SK-N-SH (cell line): ENCODE results near the gene PYCR2. TPM values are rescaled to one million over a fixed set of nuclear protein-coding genes. Genes with fewer than 3 reads are reported as not detected.
"Not testable (repeated sequence)": the region's sequence is repeated elsewhere in the genome, so short reads cannot be mapped to it uniquely, and the experiment has no call there.

ENCODE experiments used
- CTCF ChIA-PET: fragments of 300-600, 350-600 bp; formaldehyde crosslinking; extraction: SDS; loops from one replicate; lab custom pipeline; 2021; lab: Yijun Ruan, JAX
- POLR2A ChIA-PET: fragments of 350-600 bp; sonication (Branson Sonifier 250); formaldehyde crosslinking; extraction: SDS; loops from one replicate; lab custom pipeline; 2020; ENCODE audit warnings: antibody characterized with exemption, inconsistent platforms; lab: Yijun Ruan, JAX
- DNase-seq: peaks from one replicate; pipeline ENCODE4 v3.0.0; 2012
- H2AFZ ChIP-seq: fragments of 200-600 bp; sonication (generic); 2 replicates; pipeline ENCODE4 v1.8.1; 2016; ENCODE audit warnings: antibody characterized with exemption, mild to moderate bottlenecking, low read depth
- H3F3A ChIP-seq: fragments of 200-600 bp; sonication (generic); replicated peaks from 2 replicates; pipeline ENCODE3; 2016; ENCODE audit warnings: antibody characterized with exemption, mild to moderate bottlenecking; ENCODE audit not compliant: insufficient read depth
- H3K27ac ChIP-seq, 2 experiments: fragments of 200-500 bp in 1 of 2; fragments of 200-600 bp in 1 of 2; sonication (Bioruptor generic) in 1 of 2; sonication (generic), shearing (Covaris generic) in 1 of 2; 2 replicates each; pipeline versions ENCODE4 v1.5.1 to v1.6.1; 2014 to 2016; ENCODE audit warnings: low read depth in 2 of 2, inconsistent platforms in 1 of 2, low read length in 1 of 2, mild to moderate bottlenecking in 1 of 2, mixed read lengths in 1 of 2
- H3K27me3 ChIP-seq: fragments of 200-600 bp; sonication (generic), shearing (Covaris generic); 2 replicates; pipeline ENCODE4 v1.6.1; 2016; ENCODE audit warnings: mixed run types; ENCODE audit not compliant: insufficient read depth
- H3K36me3 ChIP-seq, 2 experiments: fragments of 200-500 bp in 1 of 2; fragments of 200-600 bp in 1 of 2; sonication (Bioruptor generic) in 1 of 2; sonication (generic) in 1 of 2; replicated peaks in 1 of 2; 2 replicates each; pipeline versions ENCODE3 to v1.5.1; 2014 to 2016; ENCODE audit warnings: low read length in 1 of 2, mild to moderate bottlenecking in 1 of 2; ENCODE audit not compliant: insufficient read depth in 2 of 2, control insufficient read depth in 1 of 2
- H3K4me1 ChIP-seq, 2 experiments: fragments of 200-500 bp in 1 of 2; fragments of 200-600 bp in 1 of 2; sonication (Bioruptor generic) in 1 of 2; sonication (generic), shearing (Covaris generic) in 1 of 2; 2 replicates each; pipeline versions ENCODE4 v1.5.1 to v1.6.1; 2014 to 2016; ENCODE audit warnings: low read depth in 1 of 2, low read length in 1 of 2, mixed run types in 1 of 2; ENCODE audit not compliant: insufficient read depth in 2 of 2, control insufficient read depth in 1 of 2
- H3K4me2 ChIP-seq: fragments of 200-600 bp; sonication (generic), shearing (Covaris generic); 2 replicates; pipeline ENCODE4 v1.6.1; 2017; ENCODE audit warnings: mixed run types
- H3K4me3 ChIP-seq, 2 experiments: fragments of 200-500 bp in 1 of 2; fragments of 200-600 bp in 1 of 2; sonication (Bioruptor generic) in 1 of 2; sonication (generic), shearing (Covaris generic) in 1 of 2; 2 replicates each; pipeline versions ENCODE4 v1.5.1 to v1.8.1; 2014 to 2016; ENCODE audit warnings: low read depth in 2 of 2, inconsistent platforms in 1 of 2, low read length in 1 of 2, mild to moderate bottlenecking in 1 of 2, mixed read lengths in 1 of 2, moderate library complexity in 1 of 2
- H3K79me2 ChIP-seq: fragments of 200-600 bp; sonication (generic); 2 replicates; pipeline ENCODE4 v1.8.1; 2017; ENCODE audit warnings: mild to moderate bottlenecking; ENCODE audit not compliant: insufficient read depth
- H3K9ac ChIP-seq: fragments of 200-600 bp; sonication (generic); 2 replicates; pipeline ENCODE4 v1.6.1; 2017; ENCODE audit warnings: mixed run types
- H3K9me2 ChIP-seq: fragments of 200-600 bp; sonication (generic); 2 replicates; pipeline ENCODE4 v1.6.1; 2017; ENCODE audit warnings: mixed run types
- H3K9me3 ChIP-seq: fragments of 200-600 bp; sonication (generic); 2 replicates; pipeline ENCODE4 v1.6.1; 2017; ENCODE audit warnings: mixed run types, mild to moderate bottlenecking, moderate library complexity
- H4K20me1 ChIP-seq: fragments of 200-600 bp; sonication (generic); 2 replicates; pipeline ENCODE4 v1.6.1; 2017; ENCODE audit warnings: mild to moderate bottlenecking, mixed run types; ENCODE audit not compliant: insufficient read depth
- FOSL2 ChIP-seq: IDR thresholded peaks from 2 replicates; pipeline ENCODE4 v1.4.0; 2012; ENCODE audit warnings: low read depth, mild to moderate bottlenecking, moderate library complexity, borderline replicate concordance
- JUND ChIP-seq: IDR thresholded peaks from 2 replicates; pipeline ENCODE4 v1.4.0; 2012
- SMC3 ChIP-seq: IDR thresholded peaks from 2 replicates; pipeline ENCODE4 v1.6.1; 2012; ENCODE audit warnings: low read depth, low read length, improper control_type of control experiment
- TEAD4 ChIP-seq: IDR thresholded peaks from 2 replicates; pipeline ENCODE4 v1.4.0; 2012; ENCODE audit warnings: mild to moderate bottlenecking, borderline replicate concordance; ENCODE audit not compliant: insufficient read depth
- USF1 ChIP-seq: IDR thresholded peaks from 2 replicates; pipeline ENCODE4 v1.4.0; 2012; ENCODE audit warnings: low read depth, borderline replicate concordance
- USF2 ChIP-seq: fragments of 150-350 bp; IDR thresholded peaks from 2 replicates; pipeline ENCODE4 v1.6.1; 2017; ENCODE audit warnings: antibody characterized with exemption, low read length, low read depth, borderline replicate concordance
- YY1 ChIP-seq: IDR thresholded peaks from 2 replicates; pipeline ENCODE4 v1.4.0; 2012; ENCODE audit warnings: low read depth, mild to moderate bottlenecking
- WGBS: methylation state at CpG from one replicate; pipeline ENCODE4 v1.1.6; 2017; ENCODE audit warnings: low lambda C conversion rate; 5-methylcytosine and 5-hydroxymethylcytosine counted together
- polyA plus RNA-seq, 3 experiments: library from polyadenylated mRNA; depleted of rRNA; stranded (reverse); fragments of >200 nt; gene quantifications; 2 replicates each; pipeline ENCODE4 v1.2.3, GENCODE V29; 2012

Gene PYCR2
- polyA plus RNA-seq, 1 of the 3 experiments (the other 2 are of a cell fraction) = 95.3 TPM

GRCh38 chr1:225936523-225936922 lies 12.5 kb upstream of the PYCR2 start:
- Histone ChIP-seq H3K4me1 (peaks cover 0 to 15% of the 10 kb centered on the region in 2 experiments; a peak in 1 of 4 replicates), H3F3A (no peaks in the 10 kb centered on the region), H3K9me3 (no peaks in the 10 kb centered on the region), H3K4me2 (no peak overlapping the region), H2AFZ (no peak overlapping the region), H3K27me3 (no peaks in the 10 kb centered on the region), H3K9ac (no peak overlapping the region), H4K20me1 (no peaks in the 10 kb centered on the region), H3K4me3 (no peak overlapping the region), H3K36me3 (no peaks in the 10 kb centered on the region), H3K9me2 (no peaks in the 10 kb centered on the region), H3K79me2 (no peaks in the 10 kb centered on the region), H3K27ac (no peak overlapping the region)
- DNase-seq = no peak
- POLR2A ChIA-PET = no interaction called here
- CTCF ChIA-PET = interaction anchor here (0.6 to 2.7 kb wide), 3 partner anchors 25 to 462 kb away, joined by 3 to 12 read pairs (median 3); no protein-coding TSS in a partner anchor
- TF ChIP-seq FOSL2 = no peak
- no peak for TF ChIP-seq USF2
- no peak for TF ChIP-seq JUND
- TF ChIP-seq USF1 = no peak
- TF ChIP-seq SMC3 = no peak
- no peak for TF ChIP-seq TEAD4
- TF ChIP-seq, all 33 proteins: peak for 0
- WGBS = 89% methylated on average over 3 of the region's 3 CpGs

GRCh38 chr1:225936086-225936485 lies 12.0 kb upstream of the PYCR2 start:
- H3K4me3 ChIP-seq, POLR2A ChIA-PET, H3K27me3 ChIP-seq, H2AFZ ChIP-seq, H3K79me2 ChIP-seq, H3F3A ChIP-seq, H3K36me3 ChIP-seq, H3K4me2 ChIP-seq, H3K9ac ChIP-seq, H3K27ac ChIP-seq, H3K9me3 ChIP-seq, DNase-seq, H4K20me1 ChIP-seq, H3K9me2 ChIP-seq: not testable (repeated sequence)
- 91% methylated on average over 8 of the region's 8 CpGs for WGBS
- CTCF ChIA-PET = interaction anchor here (1.7 to 2.7 kb wide), 2 partner anchors 461 kb away, joined by 4 to 12 read pairs; no protein-coding TSS in a partner anchor
- H3K4me1 ChIP-seq = peaks cover 0 to 11% of the 10 kb centered on the region in 2 experiments; a peak in 1 of 4 replicates

GRCh38 chr1:225934711-225935110 lies 10.7 kb upstream of the PYCR2 start:
- H3K9ac ChIP-seq = no peak overlapping the region
- H3K9me2 ChIP-seq = no peaks in the 10 kb centered on the region
- peaks cover 0 to 3% of the 10 kb centered on the region in 2 experiments; a peak in 1 of 4 replicates for H3K4me1 ChIP-seq
- H3K4me3 ChIP-seq = no peak overlapping the region
- no peaks in the 10 kb centered on the region for H3K36me3 ChIP-seq
- H4K20me1 ChIP-seq = no peaks in the 10 kb centered on the region
- no peak overlapping the region for H3K4me2 ChIP-seq
- no peaks in the 10 kb centered on the region for H3K9me3 ChIP-seq
- ChIA-PET CTCF (interaction anchor here (1.5 to 1.7 kb wide), 2 partner anchors 11 to 460 kb away, joined by 4 to 5 read pairs; partner anchors contain the start of gene PYCR2), POLR2A (no interaction called here)
- no peak overlapping the region for H3K27ac ChIP-seq
- H3K79me2 ChIP-seq = no peaks in the 10 kb centered on the region
- TF ChIP-seq SMC3 (no peak), YY1 (no peak)
- no peak for DNase-seq
- no peak overlapping the region for H2AFZ ChIP-seq
- WGBS = 93% methylated on average over 5 of the region's 5 CpGs
- H3F3A ChIP-seq = peaks cover 4% of the 10 kb centered on the region
- no peaks in the 10 kb centered on the region for H3K27me3 ChIP-seq
